ENCODE measurements around the gene SCT. TPM values are rescaled to one million over a fixed set of nuclear protein-coding genes. Genes with fewer than 3 reads are reported as not detected.
A peak's percentile ranks its signal among the peaks of the same experiment; 100 is the strongest.

SCT gene
- total RNA-seq, 4 donors from 2014 or later, result not detected

GRCh38 chr11:592501-592900, 34.5 kb downstream of the SCT start:
- TF ChIP-seq CTCF (IDR thresholded peaks at IDR 0.05), result no peak
- no peak for DNase-seq (ENCODE audit: low spot score)
- no peak for ATAC-seq (ENCODE audit: low FRiP score)

- no peak for TF ChIP-seq CTCF (IDR thresholded peaks at IDR 0.05)
- no peak for DNase-seq (ENCODE audit: low spot score)
- ATAC-seq (ENCODE audit: low FRiP score), result no peak
Measured at GRCh38 chr11:590997-591396, 36.0 kb downstream of the SCT start.

- no peak for DNase-seq (ENCODE audit: low spot score)
- no peak for ATAC-seq (ENCODE audit: low FRiP score)
- no peak for TF ChIP-seq CTCF (IDR thresholded peaks at IDR 0.05)
Measured at GRCh38 chr11:589798-590197, 37.2 kb downstream of the SCT start.

- ATAC-seq (ENCODE audit: low FRiP score) (peak; percentile 71), DNase-seq (ENCODE audit: low spot score) (no peak)
- no peak for TF ChIP-seq CTCF (IDR thresholded peaks at IDR 0.05)
Measured at GRCh38 chr11:587978-588380, 39.0 kb downstream of the SCT start.

GRCh38 chr11:587546-587945, 39.4 kb downstream of the SCT start:
- no peak for DNase-seq (ENCODE audit: low spot score)
- ATAC-seq (ENCODE audit: low FRiP score), result no peak
- no peak for TF ChIP-seq CTCF (IDR thresholded peaks at IDR 0.05)

- no peak for TF ChIP-seq CTCF (IDR thresholded peaks at IDR 0.05)
- ATAC-seq (ENCODE audit: low FRiP score), result no peak
Measured at GRCh38 chr11:586376-587316, 40.3 kb downstream of the SCT start.

GRCh38 chr11:584287-584686, 42.7 kb downstream of the SCT start:
- DNase-seq (ENCODE audit: low spot score) (no peak), ATAC-seq (ENCODE audit: low FRiP score) (no peak)
- TF ChIP-seq CTCF (IDR thresholded peaks at IDR 0.05), result no peak

More at GRCh38 chr11:586376-587316, 40.3 kb downstream of the SCT start:
- no peak for DNase-seq (ENCODE audit: low spot score)

Measured in omental fat pad (tissue), 4 donors.